AG09319 (cell line): Measurements from ENCODE around the gene CCDC197.
A peak's percentile ranks its signal among the peaks of the same experiment; 100 is the strongest.

ENCODE experiments used
- DNase-seq: peaks from one replicate; pipeline ENCODE4 v3.0.0-alpha.2; 2010; ENCODE audit warnings: low read depth; ENCODE audit errors: extremely low read depth
- CTCF ChIP-seq: IDR thresholded peaks from 2 replicates; pipeline ENCODE4 v1.5.1; 2011; ENCODE audit warnings: low read depth, mild to moderate bottlenecking, inconsistent platforms, low read length, moderate library complexity

CCDC197 gene

DNA sequence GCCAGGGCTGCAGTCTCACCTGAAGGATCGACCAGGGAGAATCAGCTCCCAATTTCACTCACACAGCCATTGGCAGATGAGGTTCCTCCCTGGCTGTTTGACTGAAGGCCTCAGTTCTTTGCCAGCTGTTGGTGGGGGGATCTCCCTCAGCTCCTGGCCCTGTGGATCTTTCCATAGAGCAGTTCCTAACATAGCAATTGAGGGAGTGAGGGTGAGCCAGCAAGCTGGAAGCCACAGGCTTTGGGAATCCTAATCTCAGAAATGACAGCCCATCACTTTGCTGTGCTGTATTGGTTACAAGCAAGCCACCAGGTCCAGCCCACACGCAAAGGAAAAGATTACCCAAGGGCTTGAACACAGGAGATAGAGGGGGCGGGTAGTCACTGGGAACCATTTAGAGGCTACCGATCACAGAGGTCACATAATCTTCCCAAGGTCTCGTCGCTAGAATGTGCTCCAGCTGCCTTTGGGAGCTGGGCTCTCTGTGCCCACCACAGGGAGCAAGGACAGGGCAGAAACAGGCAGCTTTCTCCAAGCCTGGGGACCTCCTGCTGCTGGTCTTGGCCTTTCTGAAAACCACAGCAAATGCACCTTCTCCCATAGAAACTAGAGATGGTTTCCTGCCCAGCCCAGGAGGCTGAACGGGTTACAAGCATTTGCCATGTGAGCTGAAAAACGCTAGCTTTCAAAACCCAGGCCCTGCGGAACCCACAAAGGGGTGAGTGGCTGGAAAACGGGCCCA, 24.5 kb downstream of the CCDC197 start:
- DNase-seq = no peak
- TF ChIP-seq CTCF = no peak

- no peak for TF ChIP-seq CTCF
- DNase-seq = no peak
Observed at GRCh38 chr14:94022532-94023411, 25.7 kb downstream of the CCDC197 start.

- DNase-seq = no peak
- no peak for TF ChIP-seq CTCF
Observed at GRCh38 chr14:94024549-94024948, 27.4 kb downstream of the CCDC197 start.

DNA sequence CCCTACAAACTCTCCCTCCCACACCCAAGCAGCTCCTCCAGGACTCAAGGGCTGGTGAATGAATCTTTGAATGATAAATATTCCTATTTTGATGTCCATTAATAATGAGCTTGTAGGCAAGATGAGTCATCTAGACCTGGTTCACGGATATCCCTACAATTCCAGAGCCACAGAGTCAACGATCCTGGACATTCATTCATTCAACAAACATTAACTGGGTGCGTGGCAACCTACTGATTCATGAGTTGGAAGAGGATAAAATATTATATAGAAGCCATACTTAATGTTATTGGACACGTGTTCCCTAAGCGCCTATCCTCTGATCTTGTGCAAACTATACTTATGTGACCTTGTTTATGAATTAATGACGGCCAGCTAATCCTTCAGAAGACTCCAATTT, 28.6 kb downstream of the CCDC197 start:
- TF ChIP-seq CTCF = no peak
- no peak for DNase-seq

DNA sequence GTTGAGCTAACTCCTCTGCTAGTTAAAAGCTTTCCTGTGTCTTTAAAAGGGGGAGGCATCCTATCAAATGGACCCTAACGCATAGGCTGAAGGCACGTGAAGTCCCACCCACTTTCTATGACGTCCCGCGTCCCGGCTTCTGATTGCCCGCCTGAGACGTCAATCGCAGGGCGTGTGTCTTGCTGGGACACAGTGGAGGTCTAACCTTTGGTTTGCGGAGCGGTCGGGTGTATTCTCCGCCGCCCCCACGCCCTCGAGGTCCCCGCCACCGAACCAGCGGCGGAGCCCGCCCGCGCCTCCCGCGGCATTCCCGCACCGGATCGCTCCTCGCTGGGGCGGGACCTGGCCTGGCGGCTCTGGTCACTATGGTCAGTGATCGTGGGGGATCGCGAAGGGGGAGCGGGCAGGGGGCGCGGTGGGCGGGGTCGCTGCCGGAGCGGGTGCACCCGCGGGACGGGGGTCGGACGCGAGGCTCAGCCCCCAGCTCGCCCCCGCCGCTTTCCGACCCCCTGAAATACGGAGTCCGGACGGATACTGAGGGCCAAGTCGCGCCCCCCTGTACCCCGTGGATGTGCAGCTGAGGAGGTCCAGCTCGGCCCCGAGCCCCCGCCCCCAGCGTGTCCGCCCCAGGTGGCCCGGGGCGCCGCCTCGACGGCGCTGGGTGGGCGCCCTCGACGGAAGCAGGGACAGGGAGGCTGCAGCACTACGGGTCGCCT, 29.2 kb downstream of the CCDC197 start, which contains the start of gene OTUB2:
TSS of gene OTUB2 (plus strand) at position 168 of the 716 bp plus-strand sequence. CDS start at position 366, 198 bp downstream.
- no peak for TF ChIP-seq CTCF
- peak; percentile 96 for DNase-seq

- DNase-seq = no peak
- no peak for TF ChIP-seq CTCF
Observed at GRCh38 chr14:94026889-94027469, 29.9 kb downstream of the CCDC197 start.
